GM18907 (cell line): ENCODE data around the gene LRRC8D.
"Not testable (repeated sequence)": the region's sequence is repeated elsewhere in the genome, so short reads cannot be mapped to it uniquely, and the experiment has no call there.

Experiments used
- ATAC-seq: cut with Tn5 transposase; IDR thresholded peaks from one replicate; pipeline ENCODE4 v1.9.1; 2021; ENCODE audit warnings: mild to moderate bottlenecking, moderate library complexity; ENCODE audit not compliant: unreplicated experiment

Gene LRRC8D

GRCh38 chr1:89982846-89983245, 162.0 kb downstream of the LRRC8D start:
- not testable (repeated sequence) for ATAC-seq

- ATAC-seq = not testable (repeated sequence)
Observed at GRCh38 chr1:89984564-89985116, 163.8 kb downstream of the LRRC8D start.

DNA sequence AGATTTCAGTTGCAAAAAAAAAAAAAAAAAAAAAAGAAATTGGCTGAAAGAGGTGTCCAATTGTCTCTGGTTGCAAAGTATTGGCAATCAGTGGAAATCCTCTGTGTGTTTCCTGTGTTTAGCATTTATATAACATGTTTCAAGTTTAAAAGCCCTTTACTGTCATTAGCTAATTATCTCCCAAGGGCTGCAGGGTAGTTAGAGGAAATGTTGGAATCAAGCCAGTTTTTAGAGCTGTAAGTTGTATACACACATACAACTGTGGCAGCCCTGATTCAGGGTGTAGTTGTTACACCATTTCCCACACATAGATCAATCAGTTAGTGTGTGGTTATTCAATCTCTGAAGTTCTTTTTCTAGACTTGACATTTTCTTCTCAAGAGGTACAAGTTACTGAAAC, 165.2 kb downstream of the LRRC8D start:
- ATAC-seq = no peak
